HL-60 (cell line): Measurements from ENCODE around the gene SLC46A1.
"Not testable (repeated sequence)": the region's sequence is repeated elsewhere in the genome, so short reads cannot be mapped to it uniquely, and the experiment has no call there.

Experiments used
- DNase-seq, 2 experiments: peaks; one replicate each; pipeline ENCODE4 v3.0.0-alpha.2; 2010 to 2020; ENCODE audit warnings: low read depth in 1 of 2, low spot score in 1 of 2
- H3K27ac ChIP-seq: fragments of 250-450 bp; sonication (Bioruptor Pico); replicated peaks from 2 replicates; pipeline ENCODE4 v1.5.1; 2020; ENCODE audit warnings: mild to moderate bottlenecking, moderate library complexity
- H3K27me3 ChIP-seq: fragments of 250-450 bp; sonication (Bioruptor Pico); 2 replicates; pipeline ENCODE4 v1.5.1; 2021; ENCODE audit warnings: mild to moderate bottlenecking, moderate library complexity; ENCODE audit not compliant: insufficient read depth, poor library complexity, severe bottlenecking
- H3K4me3 ChIP-seq: replicated peaks from 2 replicates; pipeline ENCODE4 v1.5.1; 2011; ENCODE audit warnings: mild to moderate bottlenecking, control low read depth, low read length; ENCODE audit not compliant: insufficient read depth
- CTCF ChIP-seq: IDR thresholded peaks from one replicate; pipeline ENCODE4 v1.5.1; 2011; ENCODE audit warnings: low read length, control low read depth, inconsistent platforms; ENCODE audit not compliant: insufficient read depth
- GABPA ChIP-seq: IDR thresholded peaks from 2 replicates; pipeline ENCODE4 v1.6.1; 2012; ENCODE audit warnings: low read depth
- POLR2AphosphoS5 ChIP-seq: IDR thresholded peaks from 2 replicates; pipeline ENCODE4 v1.6.1; 2012; ENCODE audit warnings: low read depth
- REST ChIP-seq: IDR thresholded peaks from 2 replicates; pipeline ENCODE4 v1.6.1; 2012; ENCODE audit warnings: low read depth; ENCODE audit not compliant: insufficient replicate concordance
- SPI1 ChIP-seq: IDR thresholded peaks from 2 replicates; pipeline ENCODE4 v1.6.1; 2012; ENCODE audit warnings: low read depth, mild to moderate bottlenecking, borderline replicate concordance

The SLC46A1 gene

GRCh38 chr17:28446716-28447395 is 40.8 kb upstream of the SLC46A1 start:
- TF ChIP-seq SPI1, result no peak
- TF ChIP-seq REST, result no peak
- TF ChIP-seq CTCF, result no peak
- TF ChIP-seq GABPA, result no peak
- TF ChIP-seq POLR2AphosphoS5, result no peak
- no peak for DNase-seq
- Histone ChIP-seq H3K27me3 (no peaks in the 10 kb centered on the region), H3K4me3 (no peak overlapping the region), H3K27ac (no peak overlapping the region)

- Histone ChIP-seq H3K4me3 (no peak overlapping the region), H3K27ac (no peak overlapping the region), H3K27me3 (no peaks in the 10 kb centered on the region)
- no peak for DNase-seq
- TF ChIP-seq CTCF, result no peak
- TF ChIP-seq REST, result no peak
- no peak for TF ChIP-seq SPI1
- TF ChIP-seq POLR2AphosphoS5, result no peak
Observed at GRCh38 chr17:28443901-28444638, 38.1 kb upstream of the SLC46A1 start.

GRCh38 chr17:28434326-28434725 is 28.3 kb upstream of the SLC46A1 start:
- H3K27me3 ChIP-seq, H3K4me3 ChIP-seq, H3K27ac ChIP-seq, DNase-seq: not testable (repeated sequence)

GRCh38 chr17:28433721-28434120 is 27.7 kb upstream of the SLC46A1 start:
- Histone ChIP-seq H3K27ac (no peak overlapping the region), H3K27me3 (no peaks in the 10 kb centered on the region), H3K4me3 (no peak overlapping the region)
- no peak for DNase-seq
- TF ChIP-seq SPI1, result no peak
- no peak for TF ChIP-seq CTCF
- TF ChIP-seq GABPA, result no peak
- no peak for TF ChIP-seq REST
- TF ChIP-seq POLR2AphosphoS5, result no peak

- DNase-seq, H3K27ac ChIP-seq, H3K27me3 ChIP-seq, H3K4me3 ChIP-seq: not testable (repeated sequence)
Observed at GRCh38 chr17:28427982-28428381, 22.0 kb upstream of the SLC46A1 start.
